ENCODE results near the gene PP2D1. TPM values are rescaled to one million over a fixed set of nuclear protein-coding genes. Genes with fewer than 3 reads are reported as not detected.

PP2D1 gene
- total and polyA plus RNA-seq, 9 of the 15 experiments (the other 6 are each of a cell fraction or from before 2014, with no cell fraction given) = 0.07 to 0.10 TPM; not detected in 7

- TF ChIP-seq TAL1 (IDR thresholded peaks at IDR 0.05) (0 out of 2 replicates have a peak, but pooled peaks have one; percentile 4), RBBP5 (IDR thresholded peaks at IDR 0.05; ENCODE audit: borderline replicate concordance, insufficient read depth, low read length, poor library complexity, severe bottlenecking) (no peak), ARID2 (IDR thresholded peaks at IDR 0.05) (no peak), ZNF584 (CRISPR knock-in tag; IDR thresholded peaks at IDR 0.05; ENCODE audit: low read depth) (no peak), KAT2B (IDR thresholded peaks at IDR 0.05; ENCODE audit: low read depth, low read length) (peak; percentile 91), PURB (CRISPR knock-in tag; IDR thresholded peaks at IDR 0.05; ENCODE audit: low read depth) (no peak), SMARCC2 (IDR thresholded peaks at IDR 0.05; ENCODE audit: low read depth) (no peak), PBX2 (CRISPR knock-in tag; IDR thresholded peaks at IDR 0.05; ENCODE audit: low read depth) (no peak), PBX2 (tag; conservative IDR thresholded peaks at IDR 0.05; ENCODE audit: low read depth) (peak; percentile 63; the same call in 1 of the 2 replicates), THRAP3 (IDR thresholded peaks at IDR 0.05; ENCODE audit: borderline replicate concordance) (no peak), ZNF583 (CRISPR knock-in tag; IDR thresholded peaks at IDR 0.05) (peak; percentile 50; the same call in 1 of the 2 replicates), ZNF707 (CRISPR knock-in tag; conservative IDR thresholded peaks at IDR 0.05) (no peak), SP2 (IDR thresholded peaks at IDR 0.05; ENCODE audit: extremely low read depth, low read depth, low read length, poor library complexity, severe bottlenecking) (no peak), PTTG1 (tag; IDR thresholded peaks at IDR 0.05; ENCODE audit: low read depth) (no peak)
- TF ChIP-seq, protein P1, sequence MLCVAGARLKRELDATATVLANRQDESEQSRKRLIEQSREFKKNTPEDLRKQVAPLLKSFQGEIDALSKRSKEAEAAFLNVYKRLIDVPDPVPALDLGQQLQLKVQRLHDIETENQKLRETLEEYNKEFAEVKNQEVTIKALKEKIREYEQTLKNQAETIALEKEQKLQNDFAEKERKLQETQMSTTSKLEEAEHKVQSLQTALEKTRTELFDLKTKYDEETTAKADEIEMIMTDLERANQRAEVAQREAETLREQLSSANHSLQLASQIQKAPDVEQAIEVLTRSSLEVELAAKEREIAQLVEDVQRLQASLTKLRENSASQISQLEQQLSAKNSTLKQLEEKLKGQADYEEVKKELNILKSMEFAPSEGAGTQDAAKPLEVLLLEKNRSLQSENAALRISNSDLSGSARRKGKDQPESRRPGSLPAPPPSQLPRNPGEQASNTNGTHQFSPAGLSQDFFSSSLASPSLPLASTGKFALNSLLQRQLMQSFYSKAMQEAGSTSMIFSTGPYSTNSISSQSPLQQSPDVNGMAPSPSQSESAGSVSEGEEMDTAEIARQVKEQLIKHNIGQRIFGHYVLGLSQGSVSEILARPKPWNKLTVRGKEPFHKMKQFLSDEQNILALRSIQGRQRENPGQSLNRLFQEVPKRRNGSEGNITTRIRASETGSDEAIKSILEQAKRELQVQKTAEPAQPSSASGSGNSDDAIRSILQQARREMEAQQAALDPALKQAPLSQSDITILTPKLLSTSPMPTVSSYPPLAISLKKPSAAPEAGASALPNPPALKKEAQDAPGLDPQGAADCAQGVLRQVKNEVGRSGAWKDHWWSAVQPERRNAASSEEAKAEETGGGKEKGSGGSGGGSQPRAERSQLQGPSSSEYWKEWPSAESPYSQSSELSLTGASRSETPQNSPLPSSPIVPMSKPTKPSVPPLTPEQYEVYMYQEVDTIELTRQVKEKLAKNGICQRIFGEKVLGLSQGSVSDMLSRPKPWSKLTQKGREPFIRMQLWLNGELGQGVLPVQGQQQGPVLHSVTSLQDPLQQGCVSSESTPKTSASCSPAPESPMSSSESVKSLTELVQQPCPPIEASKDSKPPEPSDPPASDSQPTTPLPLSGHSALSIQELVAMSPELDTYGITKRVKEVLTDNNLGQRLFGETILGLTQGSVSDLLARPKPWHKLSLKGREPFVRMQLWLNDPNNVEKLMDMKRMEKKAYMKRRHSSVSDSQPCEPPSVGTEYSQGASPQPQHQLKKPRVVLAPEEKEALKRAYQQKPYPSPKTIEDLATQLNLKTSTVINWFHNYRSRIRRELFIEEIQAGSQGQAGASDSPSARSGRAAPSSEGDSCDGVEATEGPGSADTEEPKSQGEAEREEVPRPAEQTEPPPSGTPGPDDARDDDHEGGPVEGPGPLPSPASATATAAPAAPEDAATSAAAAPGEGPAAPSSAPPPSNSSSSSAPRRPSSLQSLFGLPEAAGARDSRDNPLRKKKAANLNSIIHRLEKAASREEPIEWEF (CRISPR knock-in tag; IDR thresholded peaks at IDR 0.05) = no peak
These were observed 27.9 kb upstream of the PP2D1 start, which contains the start of gene KAT2B (continued) for GRCh38 chr3:20039765-20040547.

All from K562 (cell line).